Cardiac muscle cell (in vitro differentiated cells and primary cell): Measurements from ENCODE around the gene SPTAN1. TPM values are rescaled to one million over a fixed set of nuclear protein-coding genes. Genes with fewer than 3 reads are reported as not detected.
"Not testable (repeated sequence)": the region's sequence is repeated elsewhere in the genome, so short reads cannot be mapped to it uniquely, and the experiment has no call there.

Experiments
- DNase-seq, 2 donors: peaks; one replicate each; pipeline versions ENCODE4 v3.0.0 to v3.0.0-alpha.2; 2010 to 2017; ENCODE audit warnings: low read depth in 1 of 2, low spot score in 1 of 2
- H3K27ac ChIP-seq: fragments of 200-600 bp; sonication (generic); 2 replicates; pipeline ENCODE4 v1.5.1; 2016
- H3K27me3 ChIP-seq: fragments of 200-600 bp; sonication (generic); 2 replicates; pipeline ENCODE4 v1.6.0; 2016; ENCODE audit warnings: control low read depth
- H3K36me3 ChIP-seq: fragments of 200-600 bp; sonication (generic); 2 replicates; pipeline ENCODE4 v1.5.1; 2016; ENCODE audit warnings: control low read depth
- H3K4me1 ChIP-seq: fragments of 200-600 bp; sonication (generic); 2 replicates; pipeline ENCODE4 v1.8.1; 2017; ENCODE audit warnings: low read depth, mild to moderate bottlenecking, mixed run types
- H3K4me3 ChIP-seq: fragments of 200-600 bp; sonication (generic); 2 replicates; pipeline ENCODE4 v1.5.1; 2016; ENCODE audit warnings: mild to moderate bottlenecking
- H3K9me3 ChIP-seq: fragments of 200-600 bp; sonication (generic); 2 replicates; pipeline ENCODE4 v1.5.1; 2017; ENCODE audit warnings: low read depth, mild to moderate bottlenecking, control low read depth
- polyA plus RNA-seq: library from polyadenylated mRNA; unstranded; fragments of >200 nt; fragmentation: Nextera tagmentation; extraction: Ambion mirVana; gene quantifications from 2 replicates; pipeline ENCODE4 v1.2.1, GENCODE V29; 2016
- total RNA-seq: library from RNA; depleted of rRNA; stranded (reverse); fragments of >200 nt; gene quantifications from 2 replicates; pipeline ENCODE4 v1.2.3, GENCODE V29; 2016
- TF ChIP-seq, protein P1 (sequence below): IDR thresholded peaks from 2 replicates; pipeline ENCODE4 v1.5.1; 2012; ENCODE audit warnings: low read depth, mild to moderate bottlenecking, low read length

SPTAN1 gene
- total RNA-seq (207 and 227 TPM in 2 replicates), polyA plus RNA-seq (118 TPM in 2 replicates)

DNA sequence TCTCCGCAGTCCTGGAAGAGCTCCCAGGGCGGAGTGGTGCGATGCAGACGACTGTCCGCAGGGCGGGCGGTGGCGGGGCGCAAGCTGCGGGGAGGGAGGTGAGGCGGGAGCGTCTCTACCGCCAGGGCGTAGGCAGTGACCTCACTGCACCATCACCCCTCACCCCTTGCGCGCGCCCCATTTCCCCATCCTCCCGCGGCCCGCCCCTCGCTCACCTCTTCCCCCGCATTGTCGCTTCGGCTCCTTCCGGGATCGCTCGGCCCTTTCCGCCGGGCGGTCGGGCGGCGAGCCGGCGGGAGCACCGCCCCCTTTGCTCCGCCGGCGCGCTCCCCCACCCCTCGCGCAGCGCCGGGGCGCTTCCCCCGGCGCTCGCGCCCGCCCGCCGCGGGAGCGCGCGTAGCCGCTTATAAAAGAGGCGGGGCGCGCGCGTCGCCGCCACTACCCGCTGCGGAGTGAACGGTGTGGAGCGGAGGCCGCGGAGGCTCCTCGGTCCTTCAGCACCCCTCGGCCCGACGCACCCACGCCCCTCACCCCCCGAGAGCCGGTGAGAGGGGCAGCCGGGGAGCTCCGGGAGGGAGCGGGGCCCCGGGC is at the start of gene SPTAN1:
Gene SPTAN1 (plus strand): TSS at position 435 of the 591 bp plus-strand sequence. CDS start 14,154 bp downstream, outside the sequence.
- no peaks in the 10 kb centered on the region for H3K27me3 ChIP-seq
- no peaks in the 10 kb centered on the region for H3K9me3 ChIP-seq
- TF ChIP-seq, protein P1, sequence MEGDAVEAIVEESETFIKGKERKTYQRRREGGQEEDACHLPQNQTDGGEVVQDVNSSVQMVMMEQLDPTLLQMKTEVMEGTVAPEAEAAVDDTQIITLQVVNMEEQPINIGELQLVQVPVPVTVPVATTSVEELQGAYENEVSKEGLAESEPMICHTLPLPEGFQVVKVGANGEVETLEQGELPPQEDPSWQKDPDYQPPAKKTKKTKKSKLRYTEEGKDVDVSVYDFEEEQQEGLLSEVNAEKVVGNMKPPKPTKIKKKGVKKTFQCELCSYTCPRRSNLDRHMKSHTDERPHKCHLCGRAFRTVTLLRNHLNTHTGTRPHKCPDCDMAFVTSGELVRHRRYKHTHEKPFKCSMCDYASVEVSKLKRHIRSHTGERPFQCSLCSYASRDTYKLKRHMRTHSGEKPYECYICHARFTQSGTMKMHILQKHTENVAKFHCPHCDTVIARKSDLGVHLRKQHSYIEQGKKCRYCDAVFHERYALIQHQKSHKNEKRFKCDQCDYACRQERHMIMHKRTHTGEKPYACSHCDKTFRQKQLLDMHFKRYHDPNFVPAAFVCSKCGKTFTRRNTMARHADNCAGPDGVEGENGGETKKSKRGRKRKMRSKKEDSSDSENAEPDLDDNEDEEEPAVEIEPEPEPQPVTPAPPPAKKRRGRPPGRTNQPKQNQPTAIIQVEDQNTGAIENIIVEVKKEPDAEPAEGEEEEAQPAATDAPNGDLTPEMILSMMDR = no peak
- peaks cover 46% of the 10 kb centered on the region for H3K4me1 ChIP-seq
- H3K4me3 ChIP-seq = peak within 1 kb of the TSS; percentile 64
- H3K27ac ChIP-seq = peak within 1 kb of the TSS; percentile 94
- DNase-seq = peak; percentile 90 to 93
- H3K36me3 ChIP-seq = no peaks in the 10 kb centered on the region

DNA sequence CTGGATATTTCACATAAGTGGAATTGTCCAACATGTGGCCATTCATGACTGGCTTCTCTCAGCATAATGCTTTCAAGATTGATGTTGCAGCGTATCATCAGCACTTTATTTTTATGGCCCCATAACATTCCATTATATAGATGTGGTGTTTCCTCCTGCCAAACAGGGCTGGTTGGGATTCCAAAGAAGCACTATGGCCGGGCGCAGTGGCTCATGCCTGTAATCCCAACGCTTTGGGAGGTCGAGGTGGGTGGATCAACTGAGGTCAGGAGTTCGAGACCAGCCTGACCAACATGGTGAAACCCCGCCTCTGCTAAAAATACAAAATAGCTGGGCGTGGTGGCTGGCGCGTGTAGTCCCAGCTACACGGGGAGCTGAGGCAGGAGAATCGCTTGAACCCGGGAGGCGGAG is 49.0 kb upstream of the SPTAN1 start:
- not testable (repeated sequence) for H3K36me3 ChIP-seq, H3K27ac ChIP-seq, H3K4me1 ChIP-seq, H3K4me3 ChIP-seq, H3K27me3 ChIP-seq, H3K9me3 ChIP-seq, DNase-seq

DNA sequence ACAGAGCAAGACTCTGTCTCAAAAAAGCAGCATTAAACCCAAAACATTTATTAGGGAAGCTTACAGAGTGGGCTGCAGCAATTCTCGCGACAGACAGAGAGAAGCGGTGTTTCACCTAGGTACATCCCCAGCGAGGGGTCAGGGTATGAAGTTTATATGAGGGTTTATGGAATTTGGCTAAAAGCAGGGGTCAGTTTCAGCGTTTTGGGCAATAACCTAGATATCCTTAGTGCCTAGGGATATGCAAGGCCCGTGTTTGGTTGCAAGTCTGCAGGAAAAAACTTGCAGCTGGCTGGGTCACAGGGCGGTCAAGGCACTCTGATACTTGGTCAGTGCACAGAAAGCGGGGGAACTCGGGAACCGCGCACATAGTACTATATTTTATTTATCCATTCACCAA is 48.5 kb upstream of the SPTAN1 start:
- Histone ChIP-seq H3K36me3 (peaks cover 1% of the 10 kb centered on the region), H3K27ac (peak overlapping the region; percentile 85)
- DNase-seq = peak; percentile 17 to 36

DNA sequence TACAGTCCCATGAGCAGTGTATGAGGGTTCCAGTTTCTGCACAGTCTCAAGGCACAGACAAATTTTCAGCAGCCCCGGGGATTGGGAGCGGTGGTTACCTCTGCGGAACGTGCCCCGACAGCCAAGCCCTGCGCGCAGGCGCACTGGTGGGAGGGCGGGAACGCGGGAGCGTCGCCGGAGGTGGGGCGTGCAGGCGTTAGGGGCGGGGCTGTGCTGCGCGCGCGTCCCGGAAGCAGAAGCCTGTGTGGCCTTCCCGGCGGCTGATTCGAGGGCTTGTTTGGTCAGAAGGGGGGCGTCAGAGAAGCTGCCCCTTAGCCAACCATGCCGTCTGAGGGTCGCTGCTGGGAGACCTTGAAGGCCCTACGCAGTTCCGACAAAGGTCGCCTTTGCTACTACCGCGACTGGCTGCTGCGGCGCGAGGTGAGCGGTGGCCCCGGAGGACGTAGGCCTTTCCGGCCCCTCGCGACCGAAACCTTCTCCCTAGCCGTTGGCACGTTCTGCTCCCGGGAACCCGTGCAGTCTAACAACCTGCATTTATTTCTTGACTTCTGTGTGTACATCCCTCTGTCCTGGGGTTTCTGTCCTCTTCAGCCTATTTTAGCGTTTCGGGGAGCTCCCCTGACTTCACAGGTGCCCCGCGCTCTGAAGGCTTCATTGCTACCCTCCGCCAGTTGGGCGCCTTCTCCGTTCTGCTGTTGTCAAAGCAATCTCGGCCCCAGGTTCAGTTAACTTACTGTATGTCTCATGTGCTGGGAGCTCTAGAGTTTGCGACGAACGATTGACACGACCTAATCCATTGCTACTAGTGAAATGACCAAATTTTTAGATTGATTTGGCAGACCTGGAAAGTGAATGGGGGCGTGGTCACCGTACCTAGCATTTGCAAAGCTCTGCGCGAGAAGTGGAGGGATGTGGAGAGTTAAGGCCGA is 47.6 kb upstream of the SPTAN1 start, which contains the start of gene GLE1:
Gene GLE1 (plus strand): TSS at position 235 of the 929 bp plus-strand sequence. CDS start 87 bp downstream, at position 322.
- H3K9me3 ChIP-seq = no peaks in the 10 kb centered on the region

More for the DNA sequence above, 48.5 kb upstream of the SPTAN1 start:
- H3K4me3 ChIP-seq = peak overlapping the region; percentile 80
- peaks cover 8% of the 10 kb centered on the region for H3K4me1 ChIP-seq
- TF ChIP-seq, protein P1 = no peak
- no peaks in the 10 kb centered on the region for H3K9me3 ChIP-seq
- H3K27me3 ChIP-seq = no peaks in the 10 kb centered on the region

DNA sequence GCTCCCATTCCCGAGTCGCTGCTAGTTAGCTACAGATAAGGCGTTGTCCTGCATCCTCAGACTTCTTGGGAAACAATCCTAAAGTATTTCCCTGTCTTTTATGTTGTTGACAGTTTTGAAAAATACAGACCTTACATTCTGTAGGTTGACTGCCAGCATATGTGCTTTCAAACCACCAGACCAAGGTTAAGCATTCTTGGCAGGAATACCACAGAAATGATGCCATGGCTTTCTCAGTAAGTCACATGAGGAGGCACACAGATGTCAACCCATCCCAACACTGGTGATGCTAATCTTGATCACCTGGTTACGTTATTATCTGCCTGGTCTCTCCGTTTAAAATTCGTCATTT is 47.0 kb upstream of the SPTAN1 start:
- Histone ChIP-seq H3K4me1 (peaks cover 8% of the 10 kb centered on the region), H3K9me3 (no peaks in the 10 kb centered on the region), H3K27ac (peak overlapping the region; percentile 85), H3K27me3 (no peaks in the 10 kb centered on the region), H3K4me3 (peak overlapping the region; percentile 80), H3K36me3 (no peaks in the 10 kb centered on the region)
- DNase-seq = peak in 1 of 2 donors; percentile 34
- TF ChIP-seq, protein P1 = no peak

More for the DNA sequence above, 47.6 kb upstream of the SPTAN1 start, which contains the start of gene GLE1:
- peak within 1 kb of the TSS; percentile 85 for H3K27ac ChIP-seq
- H3K36me3 ChIP-seq = no peaks in the 10 kb centered on the region
- peak; percentile 95 for DNase-seq
- H3K4me3 ChIP-seq = peak within 1 kb of the TSS; percentile 80
- H3K27me3 ChIP-seq = no peaks in the 10 kb centered on the region
- peaks cover 8% of the 10 kb centered on the region for H3K4me1 ChIP-seq
- TF ChIP-seq, protein P1 = no peak

DNA sequence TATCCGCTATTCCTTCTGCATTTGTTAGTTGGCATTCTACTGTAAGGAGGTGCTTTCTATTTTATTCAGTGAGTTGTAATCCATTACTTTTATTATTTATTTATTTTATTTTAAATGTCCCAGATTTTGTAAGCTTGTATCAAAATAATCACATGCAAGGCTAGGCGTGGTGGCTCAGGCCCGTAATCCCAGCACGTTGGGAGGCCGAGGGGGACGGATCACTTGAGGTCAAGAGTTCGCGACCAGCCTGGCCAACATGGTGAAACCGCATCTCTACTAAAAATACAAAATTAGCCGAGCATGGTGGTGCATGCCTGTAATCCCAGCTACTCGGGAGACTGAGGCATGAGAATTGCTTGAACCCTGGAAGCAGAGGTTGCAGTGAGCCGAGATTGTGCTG is 46.5 kb upstream of the SPTAN1 start:
- not testable (repeated sequence) for DNase-seq, H3K4me1 ChIP-seq, H3K9me3 ChIP-seq, H3K36me3 ChIP-seq, H3K4me3 ChIP-seq, H3K27ac ChIP-seq, H3K27me3 ChIP-seq
